BJ (cell line): ENCODE results near the gene FOLR2. TPM values are rescaled to one million over a fixed set of nuclear protein-coding genes. Genes with fewer than 3 reads are reported as not detected.
"Not testable (repeated sequence)": the region's sequence is repeated elsewhere in the genome, so short reads cannot be mapped to it uniquely, and the experiment has no call there.

ENCODE experiments used
- CTCF ChIA-PET: fragments of 350-600 bp; formaldehyde crosslinking; extraction: SDS; loops from one replicate; lab custom pipeline; 2021; ENCODE audit warnings: antibody characterized with exemption, inconsistent platforms; lab: Yijun Ruan, JAX
- POLR2A ChIA-PET: fragments of 300-600 bp; sonication (Branson Sonifier 250); formaldehyde crosslinking; extraction: SDS; loops from one replicate; lab custom pipeline; 2021; ENCODE audit warnings: antibody characterized with exemption; lab: Charles Lee
- DNase-seq: peaks from one replicate; pipeline ENCODE4 v3.0.0-alpha.2; 2011; ENCODE audit warnings: low read depth
- H3K27me3 ChIP-seq: 2 replicates; pipeline ENCODE4 v1.6.0; 2011; ENCODE audit warnings: low read length; ENCODE audit not compliant: control insufficient read depth, insufficient read depth
- H3K36me3 ChIP-seq: 2 replicates; pipeline ENCODE4 v1.5.1; 2011; ENCODE audit warnings: low read length; ENCODE audit not compliant: control insufficient read depth, insufficient read depth
- H3K4me3 ChIP-seq: 2 replicates; pipeline ENCODE4 v1.5.1; 2011; ENCODE audit warnings: low read depth, mild to moderate bottlenecking, control low read depth, low read length
- polyA plus RNA-seq: library from polyadenylated mRNA; depleted of rRNA; stranded (reverse); fragments of >200 nt; gene quantifications from 2 replicates; pipeline ENCODE4 v1.2.3, GENCODE V29; 2011
- TF ChIP-seq, protein P1 (sequence below): IDR thresholded peaks from 2 replicates; pipeline ENCODE4 v1.5.1; 2011; ENCODE audit warnings: low read depth, mild to moderate bottlenecking, control low read depth, inconsistent platforms, low read length, moderate library complexity; ENCODE audit not compliant: insufficient read depth

Gene FOLR2
- polyA plus RNA-seq, 1 experiment = not detected

DNA sequence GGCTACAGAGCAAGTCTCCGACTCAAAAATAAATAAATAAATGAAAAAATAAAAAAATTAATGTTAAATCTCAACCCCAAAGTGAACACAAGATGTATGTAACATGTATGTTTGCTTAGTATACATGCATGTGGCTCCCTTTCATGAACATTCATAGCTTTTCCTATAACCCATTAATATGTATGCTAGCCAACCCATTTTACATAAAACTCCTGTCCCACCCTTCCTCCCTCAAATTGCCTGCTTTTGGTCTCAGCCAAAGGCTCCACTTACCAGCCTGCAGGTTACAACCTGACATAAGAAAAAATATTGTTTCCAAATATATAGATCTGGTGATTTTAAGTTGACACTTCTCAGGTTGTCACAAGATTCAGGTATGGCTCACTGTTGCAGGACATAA is 28.3 kb upstream of the FOLR2 start:
- no peak overlapping the region for H3K4me3 ChIP-seq
- DNase-seq = no peak
- POLR2A ChIA-PET = no interaction called here
- CTCF ChIA-PET = interaction anchor here (1.5 to 1.7 kb wide), 2 partner anchors 163 to 243 kb away, joined by 6 read pairs; no protein-coding TSS in a partner anchor
- TF ChIP-seq, protein P1, sequence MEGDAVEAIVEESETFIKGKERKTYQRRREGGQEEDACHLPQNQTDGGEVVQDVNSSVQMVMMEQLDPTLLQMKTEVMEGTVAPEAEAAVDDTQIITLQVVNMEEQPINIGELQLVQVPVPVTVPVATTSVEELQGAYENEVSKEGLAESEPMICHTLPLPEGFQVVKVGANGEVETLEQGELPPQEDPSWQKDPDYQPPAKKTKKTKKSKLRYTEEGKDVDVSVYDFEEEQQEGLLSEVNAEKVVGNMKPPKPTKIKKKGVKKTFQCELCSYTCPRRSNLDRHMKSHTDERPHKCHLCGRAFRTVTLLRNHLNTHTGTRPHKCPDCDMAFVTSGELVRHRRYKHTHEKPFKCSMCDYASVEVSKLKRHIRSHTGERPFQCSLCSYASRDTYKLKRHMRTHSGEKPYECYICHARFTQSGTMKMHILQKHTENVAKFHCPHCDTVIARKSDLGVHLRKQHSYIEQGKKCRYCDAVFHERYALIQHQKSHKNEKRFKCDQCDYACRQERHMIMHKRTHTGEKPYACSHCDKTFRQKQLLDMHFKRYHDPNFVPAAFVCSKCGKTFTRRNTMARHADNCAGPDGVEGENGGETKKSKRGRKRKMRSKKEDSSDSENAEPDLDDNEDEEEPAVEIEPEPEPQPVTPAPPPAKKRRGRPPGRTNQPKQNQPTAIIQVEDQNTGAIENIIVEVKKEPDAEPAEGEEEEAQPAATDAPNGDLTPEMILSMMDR = no peak
- no peaks in the 10 kb centered on the region for H3K27me3 ChIP-seq
- H3K36me3 ChIP-seq = no peaks in the 10 kb centered on the region

- POLR2A ChIA-PET = no interaction called here
- TF ChIP-seq, protein P1 = no peak
- H3K4me3 ChIP-seq = no peak overlapping the region
- no peak for DNase-seq
- CTCF ChIA-PET = interaction anchor here (1.0 to 1.9 kb wide), 5 partner anchors 10 to 241 kb away, joined by 3 to 5 read pairs (median 4); no protein-coding TSS in a partner anchor
- no peaks in the 10 kb centered on the region for H3K27me3 ChIP-seq
- H3K36me3 ChIP-seq = no peaks in the 10 kb centered on the region
These were observed 26.9 kb upstream of the FOLR2 start for GRCh38 chr11:72189455-72190250.

- POLR2A ChIA-PET = no interaction called here
- TF ChIP-seq, protein P1 = no peak
- no peak overlapping the region for H3K4me3 ChIP-seq
- no peaks in the 10 kb centered on the region for H3K36me3 ChIP-seq
- DNase-seq = no peak
- CTCF ChIA-PET = interaction anchor here (1.3 to 1.9 kb wide), 3 partner anchors 166 to 240 kb away, joined by 4 to 5 read pairs (median 5); no protein-coding TSS in a partner anchor
- no peaks in the 10 kb centered on the region; the same call in 1 of the 2 replicates for H3K27me3 ChIP-seq
These were observed 25.9 kb upstream of the FOLR2 start for GRCh38 chr11:72190631-72191071.

- CTCF ChIA-PET = interaction anchor here (0.6 to 0.7 kb wide), 2 partner anchors 8 to 242 kb away, joined by 3 to 4 read pairs; partner anchors contain the start of gene CLPB
- H3K36me3 ChIP-seq = no peaks in the 10 kb centered on the region
- POLR2A ChIA-PET = no interaction called here
- no peaks in the 10 kb centered on the region; the same call in 1 of the 2 replicates for H3K27me3 ChIP-seq
- DNase-seq = no peak
- TF ChIP-seq, protein P1 = no peak
- H3K4me3 ChIP-seq = no peak within 1 kb of the TSS
These were observed 24.6 kb upstream of the FOLR2 start, which contains the start of gene FOLR1 for GRCh38 chr11:72191961-72192381. Gene FOLR1 (plus strand): TSS chr11:72192140. CDS start chr11:72192174, 34 bp downstream.

GRCh38 chr11:72195518-72196270 is 20.9 kb upstream of the FOLR2 start:
- POLR2A ChIA-PET = no interaction called here
- TF ChIP-seq, protein P1 = no peak
- DNase-seq = no peak
- no peaks in the 10 kb centered on the region for H3K36me3 ChIP-seq
- no peak overlapping the region for H3K4me3 ChIP-seq
- CTCF ChIA-PET = interaction anchor here (0.6 to 2.1 kb wide), 3 partner anchors 12 to 170 kb away, joined by 3 to 7 read pairs (median 3); no protein-coding TSS in a partner anchor
- H3K27me3 ChIP-seq = no peaks in the 10 kb centered on the region; the same call in 1 of the 2 replicates

- H3K27me3 ChIP-seq = not testable (repeated sequence)
These were observed 15.1 kb upstream of the FOLR2 start for GRCh38 chr11:72201445-72201844.

More at GRCh38 chr11:72201445-72201844, 15.1 kb upstream of the FOLR2 start:
- H3K36me3 ChIP-seq, H3K4me3 ChIP-seq, DNase-seq, CTCF ChIA-PET, POLR2A ChIA-PET: not testable (repeated sequence)
